HEK293 (cell line): ENCODE data around the gene HSPB2.

Source experiments
- CTCF ChIA-PET: fragments of 350-600 bp; formaldehyde crosslinking; extraction: SDS; loops from one replicate; lab custom pipeline; 2021; ENCODE audit warnings: antibody characterized with exemption; lab: Yijun Ruan, JAX
- POLR2A ChIA-PET: fragments of 300-600 bp; formaldehyde crosslinking; extraction: SDS; loops from one replicate; lab custom pipeline; 2020; ENCODE audit warnings: antibody characterized with exemption, inconsistent platforms; lab: Yijun Ruan, JAX
- H3K27ac ChIP-seq: fragments of 200-500 bp; sonication (Bioruptor generic); 2 replicates; pipeline ENCODE4 v1.5.1; 2014; ENCODE audit warnings: low read depth, low read length, control low read depth, inconsistent platforms; ENCODE audit errors: extremely low read depth
- H3K36me3 ChIP-seq, 2 experiments: fragments of 200-500 bp in 1 of 2; sonication (Bioruptor generic) in 1 of 2; 1 replicate in 1 of 2; 2 replicates in 1 of 2; pipeline ENCODE4 v1.5.1; 2014 to 2017; ENCODE audit warnings: inconsistent platforms in 2 of 2, low read length in 2 of 2; ENCODE audit not compliant: control insufficient read depth in 2 of 2, insufficient read depth in 1 of 2
- H3K4me1 ChIP-seq: fragments of 200-500 bp; sonication (Bioruptor generic); 2 replicates; pipeline ENCODE4 v1.5.1; 2014; ENCODE audit warnings: mild to moderate bottlenecking, low read length, inconsistent platforms; ENCODE audit not compliant: control insufficient read depth, insufficient read depth
- H3K4me3 ChIP-seq: 2 replicates; pipeline ENCODE4 v1.5.1; 2011; ENCODE audit warnings: low read depth, mild to moderate bottlenecking, control low read depth, low read length, moderate library complexity
- H3K9me3 ChIP-seq: fragments of 200-500 bp; sonication (Bioruptor generic); 2 replicates; pipeline ENCODE4 v1.5.1; 2014; ENCODE audit warnings: low read depth, low read length, inconsistent platforms; ENCODE audit not compliant: control insufficient read depth, insufficient read depth
- FEZF1 ChIP-seq: fragments of 450-650 bp; formaldehyde crosslinking; IDR thresholded peaks from 2 replicates; pipeline ENCODE4 v1.5.1; 2016; ENCODE audit warnings: missing biosample characterization, missing genetic modification characterization
- GLIS2 ChIP-seq: fragments of 450-650 bp; formaldehyde crosslinking; IDR thresholded peaks from 2 replicates; pipeline ENCODE4 v1.5.1; 2016; ENCODE audit warnings: missing biosample characterization, missing genetic modification characterization
- KLF9 ChIP-seq: fragments of 450-650 bp; formaldehyde crosslinking; IDR thresholded peaks from 2 replicates; pipeline ENCODE4 v1.5.1; 2016; ENCODE audit warnings: missing biosample characterization, missing genetic modification characterization, low read depth
- OSR2 ChIP-seq: fragments of 450-650 bp; formaldehyde crosslinking; IDR thresholded peaks from 2 replicates; pipeline ENCODE4 v1.5.1; 2016; ENCODE audit warnings: missing biosample characterization, missing genetic modification characterization
- ZBTB1 ChIP-seq: fragments of 450-650 bp; formaldehyde crosslinking; IDR thresholded peaks from 2 replicates; pipeline ENCODE4 v1.5.1; 2016; ENCODE audit warnings: missing biosample characterization, missing genetic modification characterization
- ZFP41 ChIP-seq: fragments of 450-650 bp; formaldehyde crosslinking; IDR thresholded peaks from 2 replicates; pipeline ENCODE4 v1.5.1; 2016; ENCODE audit warnings: missing biosample characterization, missing genetic modification characterization, borderline replicate concordance
- ZIC2 ChIP-seq: fragments of 450-650 bp; formaldehyde crosslinking; IDR thresholded peaks from 2 replicates; pipeline ENCODE4 v1.5.1; 2016; ENCODE audit warnings: missing biosample characterization, missing genetic modification characterization
- ZNF155 ChIP-seq: fragments of 450-650 bp; formaldehyde crosslinking; IDR thresholded peaks from 2 replicates; pipeline ENCODE4 v1.5.1; 2016; ENCODE audit warnings: missing biosample characterization, missing genetic modification characterization
- ZNF350 ChIP-seq: fragments of 450-650 bp; formaldehyde crosslinking; IDR thresholded peaks from 2 replicates; pipeline ENCODE4 v1.5.0; 2017; ENCODE audit warnings: missing biosample characterization, mild to moderate bottlenecking, missing genetic modification characterization
- ZNF366 ChIP-seq: fragments of 450-650 bp; formaldehyde crosslinking; conservative IDR thresholded peaks from 2 replicates; pipeline ENCODE4 v1.5.1; 2016; ENCODE audit warnings: missing biosample characterization, missing genetic modification characterization
- ZNF404 ChIP-seq: fragments of 450-650 bp; formaldehyde crosslinking; IDR thresholded peaks from 2 replicates; pipeline ENCODE4 v1.5.1; 2017; ENCODE audit warnings: missing biosample characterization, missing genetic modification characterization
- ZNF423 ChIP-seq: fragments of 450-650 bp; formaldehyde crosslinking; IDR thresholded peaks from 2 replicates; pipeline ENCODE4 v1.5.1; 2016; ENCODE audit warnings: missing biosample characterization, missing genetic modification characterization
- ZNF48 ChIP-seq: fragments of 450-650 bp; formaldehyde crosslinking; IDR thresholded peaks from 2 replicates; pipeline ENCODE4 v1.5.1; 2016; ENCODE audit warnings: missing biosample characterization, missing genetic modification characterization
- ZNF624 ChIP-seq: fragments of 450-650 bp; formaldehyde crosslinking; IDR thresholded peaks from 2 replicates; pipeline ENCODE4 v1.5.1; 2017; ENCODE audit warnings: missing biosample characterization, missing genetic modification characterization
- ZNF792 ChIP-seq: fragments of 450-650 bp; formaldehyde crosslinking; IDR thresholded peaks from 2 replicates; pipeline ENCODE4 v1.5.1; 2016; ENCODE audit warnings: missing biosample characterization, missing genetic modification characterization
- ZSCAN23 ChIP-seq: fragments of 450-650 bp; formaldehyde crosslinking; IDR thresholded peaks from 2 replicates; pipeline ENCODE4 v1.5.1; 2016; ENCODE audit warnings: missing biosample characterization, missing genetic modification characterization
- TF ChIP-seq, protein P1 (sequence below): fragments of 450-650 bp; formaldehyde crosslinking; IDR thresholded peaks from 2 replicates; pipeline ENCODE4 v1.5.1; 2016; ENCODE audit warnings: missing biosample characterization, missing genetic modification characterization
- TF ChIP-seq, protein P2 (sequence below): fragments of 450-650 bp; formaldehyde crosslinking; IDR thresholded peaks from 2 replicates; pipeline ENCODE4 v1.5.1; 2017; ENCODE audit warnings: missing biosample characterization, missing genetic modification characterization
- TF ChIP-seq, protein P3 (sequence below): fragments of 450-650 bp; formaldehyde crosslinking; IDR thresholded peaks from 2 replicates; pipeline ENCODE4 v1.5.1; 2016; ENCODE audit warnings: missing biosample characterization, missing genetic modification characterization, borderline replicate concordance
- TF ChIP-seq, protein P4 (sequence below): fragments of 450-650 bp; formaldehyde crosslinking; IDR thresholded peaks from 2 replicates; pipeline ENCODE4 v1.5.1; 2016; ENCODE audit warnings: missing biosample characterization, missing genetic modification characterization
- TF ChIP-seq, protein P5 (sequence below): fragments of 450-650 bp; formaldehyde crosslinking; IDR thresholded peaks from 2 replicates; pipeline ENCODE4 v1.5.1; 2016; ENCODE audit warnings: missing biosample characterization, missing genetic modification characterization
- TF ChIP-seq, protein P6 (sequence below): fragments of 450-650 bp; formaldehyde crosslinking; IDR thresholded peaks from 2 replicates; pipeline ENCODE4 v1.5.1; 2017; ENCODE audit warnings: missing biosample characterization, missing genetic modification characterization

The HSPB2 gene

DNA sequence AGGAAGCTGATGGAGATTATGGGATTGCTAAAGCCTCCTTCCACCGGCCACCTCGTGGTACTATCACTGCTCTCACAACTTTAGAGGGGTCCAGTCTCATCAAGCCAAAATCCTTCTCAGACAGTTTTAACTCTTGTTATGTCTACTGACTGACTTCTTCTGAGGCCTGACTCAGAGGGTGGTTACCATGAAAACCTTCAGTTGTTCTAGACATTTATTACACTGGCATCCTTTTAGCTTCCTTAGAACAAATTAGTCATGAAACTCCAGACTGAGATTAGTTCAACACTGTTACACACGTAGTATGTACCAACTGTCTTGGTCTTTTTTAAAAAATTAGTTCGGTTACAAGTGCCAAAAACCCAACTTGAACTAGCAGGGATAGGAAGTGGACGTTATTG lies 32.1 kb downstream of the HSPB2 start (continued):
- TF ChIP-seq ZNF155 (no peak), ZNF366 (tag by site-specific recombination) (no peak), ZBTB1 (tag by site-specific recombination) (no peak), ZNF624 (no peak), ZNF792 (no peak), GLIS2 (tag by site-specific recombination) (no peak), OSR2 (tag by site-specific recombination) (no peak)

DNA sequence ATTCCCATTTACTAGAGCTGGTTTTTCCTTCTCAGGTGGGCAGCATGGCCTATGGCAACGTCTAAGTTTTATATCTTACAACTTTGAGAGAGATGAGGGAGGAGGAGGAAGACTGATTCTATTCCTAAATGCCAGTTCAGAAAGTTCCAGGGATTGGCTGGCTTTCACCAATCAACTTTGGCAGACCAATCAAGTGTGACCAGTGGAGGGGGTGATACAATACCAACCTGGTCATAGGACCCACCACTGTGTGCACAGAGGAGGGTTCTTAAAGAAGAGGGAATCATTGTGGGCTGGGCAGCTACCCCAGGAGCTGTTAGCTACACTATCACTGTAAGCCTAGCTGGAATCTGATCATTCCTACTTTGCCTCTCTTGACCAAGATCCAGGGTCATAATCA lies 32.7 kb downstream of the HSPB2 start:
- Histone ChIP-seq H3K36me3 (no peaks in the 10 kb centered on the region), H3K9me3 (no peaks in the 10 kb centered on the region), H3K27ac (no peak overlapping the region), H3K4me3 (no peak overlapping the region), H3K4me1 (no peaks in the 10 kb centered on the region)
- no peak for TF ChIP-seq ZNF155
- TF ChIP-seq, protein P1, sequence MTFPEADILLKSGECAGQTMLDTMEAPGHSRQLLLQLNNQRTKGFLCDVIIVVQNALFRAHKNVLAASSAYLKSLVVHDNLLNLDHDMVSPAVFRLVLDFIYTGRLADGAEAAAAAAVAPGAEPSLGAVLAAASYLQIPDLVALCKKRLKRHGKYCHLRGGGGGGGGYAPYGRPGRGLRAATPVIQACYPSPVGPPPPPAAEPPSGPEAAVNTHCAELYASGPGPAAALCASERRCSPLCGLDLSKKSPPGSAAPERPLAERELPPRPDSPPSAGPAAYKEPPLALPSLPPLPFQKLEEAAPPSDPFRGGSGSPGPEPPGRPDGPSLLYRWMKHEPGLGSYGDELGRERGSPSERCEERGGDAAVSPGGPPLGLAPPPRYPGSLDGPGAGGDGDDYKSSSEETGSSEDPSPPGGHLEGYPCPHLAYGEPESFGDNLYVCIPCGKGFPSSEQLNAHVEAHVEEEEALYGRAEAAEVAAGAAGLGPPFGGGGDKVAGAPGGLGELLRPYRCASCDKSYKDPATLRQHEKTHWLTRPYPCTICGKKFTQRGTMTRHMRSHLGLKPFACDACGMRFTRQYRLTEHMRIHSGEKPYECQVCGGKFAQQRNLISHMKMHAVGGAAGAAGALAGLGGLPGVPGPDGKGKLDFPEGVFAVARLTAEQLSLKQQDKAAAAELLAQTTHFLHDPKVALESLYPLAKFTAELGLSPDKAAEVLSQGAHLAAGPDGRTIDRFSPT (tag by site-specific recombination), result no peak
- TF ChIP-seq ZNF48 (tag by site-specific recombination), result no peak
- no peak for TF ChIP-seq ZNF350 (tag by site-specific recombination)
- ChIA-PET POLR2A (no interaction called here), CTCF (interaction anchor here (0.6 to 1.6 kb wide), 2 partner anchors 18 kb away, joined by 5 read pairs; no protein-coding TSS in a partner anchor)

DNA sequence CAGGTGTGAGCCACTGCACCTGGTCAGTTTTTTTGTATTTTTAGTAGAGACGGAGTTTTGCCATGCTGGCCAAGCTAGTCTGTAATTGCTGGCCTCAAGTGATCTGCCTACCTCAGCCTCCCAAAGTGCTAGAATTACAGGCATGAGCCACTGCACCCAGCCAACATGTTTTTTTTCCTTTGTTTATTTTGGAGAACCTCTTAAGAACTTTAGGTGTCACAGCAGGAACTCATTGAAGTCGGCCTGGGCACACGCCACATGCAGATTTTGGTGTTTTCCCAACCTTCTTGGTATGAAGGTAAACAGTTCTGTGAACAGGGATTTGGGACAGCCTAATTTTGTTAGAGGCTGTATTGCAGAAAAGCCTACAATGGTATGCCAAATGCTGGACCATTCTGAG lies 34.0 kb downstream of the HSPB2 start:
- ChIA-PET POLR2A (no interaction called here), CTCF (interaction anchor here (0.7 kb wide), 1 partner anchor 11 kb away, joined by 3 read pairs; no protein-coding TSS in a partner anchor)
- H3K27ac ChIP-seq, result no peak overlapping the region
- no peaks in the 10 kb centered on the region for H3K9me3 ChIP-seq
- H3K4me1 ChIP-seq, result no peaks in the 10 kb centered on the region
- no peaks in the 10 kb centered on the region for H3K36me3 ChIP-seq
- no peak overlapping the region for H3K4me3 ChIP-seq
- TF ChIP-seq, protein P2, sequence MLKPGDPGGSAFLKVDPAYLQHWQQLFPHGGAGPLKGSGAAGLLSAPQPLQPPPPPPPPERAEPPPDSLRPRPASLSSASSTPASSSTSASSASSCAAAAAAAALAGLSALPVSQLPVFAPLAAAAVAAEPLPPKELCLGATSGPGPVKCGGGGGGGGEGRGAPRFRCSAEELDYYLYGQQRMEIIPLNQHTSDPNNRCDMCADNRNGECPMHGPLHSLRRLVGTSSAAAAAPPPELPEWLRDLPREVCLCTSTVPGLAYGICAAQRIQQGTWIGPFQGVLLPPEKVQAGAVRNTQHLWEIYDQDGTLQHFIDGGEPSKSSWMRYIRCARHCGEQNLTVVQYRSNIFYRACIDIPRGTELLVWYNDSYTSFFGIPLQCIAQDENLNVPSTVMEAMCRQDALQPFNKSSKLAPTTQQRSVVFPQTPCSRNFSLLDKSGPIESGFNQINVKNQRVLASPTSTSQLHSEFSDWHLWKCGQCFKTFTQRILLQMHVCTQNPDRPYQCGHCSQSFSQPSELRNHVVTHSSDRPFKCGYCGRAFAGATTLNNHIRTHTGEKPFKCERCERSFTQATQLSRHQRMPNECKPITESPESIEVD (tag by site-specific recombination), result peak; percentile 93
- no peak for TF ChIP-seq ZFP41 (tag by site-specific recombination)
- TF ChIP-seq, protein P3, sequence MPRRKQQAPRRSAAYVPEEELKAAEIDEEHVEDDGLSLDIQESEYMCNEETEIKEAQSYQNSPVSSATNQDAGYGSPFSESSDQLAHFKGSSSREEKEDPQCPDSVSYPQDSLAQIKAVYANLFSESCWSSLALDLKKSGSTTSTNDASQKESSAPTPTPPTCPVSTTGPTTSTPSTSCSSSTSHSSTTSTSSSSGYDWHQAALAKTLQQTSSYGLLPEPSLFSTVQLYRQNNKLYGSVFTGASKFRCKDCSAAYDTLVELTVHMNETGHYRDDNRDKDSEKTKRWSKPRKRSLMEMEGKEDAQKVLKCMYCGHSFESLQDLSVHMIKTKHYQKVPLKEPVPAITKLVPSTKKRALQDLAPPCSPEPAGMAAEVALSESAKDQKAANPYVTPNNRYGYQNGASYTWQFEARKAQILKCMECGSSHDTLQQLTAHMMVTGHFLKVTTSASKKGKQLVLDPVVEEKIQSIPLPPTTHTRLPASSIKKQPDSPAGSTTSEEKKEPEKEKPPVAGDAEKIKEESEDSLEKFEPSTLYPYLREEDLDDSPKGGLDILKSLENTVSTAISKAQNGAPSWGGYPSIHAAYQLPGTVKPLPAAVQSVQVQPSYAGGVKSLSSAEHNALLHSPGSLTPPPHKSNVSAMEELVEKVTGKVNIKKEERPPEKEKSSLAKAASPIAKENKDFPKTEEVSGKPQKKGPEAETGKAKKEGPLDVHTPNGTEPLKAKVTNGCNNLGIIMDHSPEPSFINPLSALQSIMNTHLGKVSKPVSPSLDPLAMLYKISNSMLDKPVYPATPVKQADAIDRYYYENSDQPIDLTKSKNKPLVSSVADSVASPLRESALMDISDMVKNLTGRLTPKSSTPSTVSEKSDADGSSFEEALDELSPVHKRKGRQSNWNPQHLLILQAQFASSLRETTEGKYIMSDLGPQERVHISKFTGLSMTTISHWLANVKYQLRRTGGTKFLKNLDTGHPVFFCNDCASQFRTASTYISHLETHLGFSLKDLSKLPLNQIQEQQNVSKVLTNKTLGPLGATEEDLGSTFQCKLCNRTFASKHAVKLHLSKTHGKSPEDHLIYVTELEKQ (tag by site-specific recombination), result no peak
- peak; percentile 80 for TF ChIP-seq ZIC2 (tag by site-specific recombination)
- TF ChIP-seq, protein P4, sequence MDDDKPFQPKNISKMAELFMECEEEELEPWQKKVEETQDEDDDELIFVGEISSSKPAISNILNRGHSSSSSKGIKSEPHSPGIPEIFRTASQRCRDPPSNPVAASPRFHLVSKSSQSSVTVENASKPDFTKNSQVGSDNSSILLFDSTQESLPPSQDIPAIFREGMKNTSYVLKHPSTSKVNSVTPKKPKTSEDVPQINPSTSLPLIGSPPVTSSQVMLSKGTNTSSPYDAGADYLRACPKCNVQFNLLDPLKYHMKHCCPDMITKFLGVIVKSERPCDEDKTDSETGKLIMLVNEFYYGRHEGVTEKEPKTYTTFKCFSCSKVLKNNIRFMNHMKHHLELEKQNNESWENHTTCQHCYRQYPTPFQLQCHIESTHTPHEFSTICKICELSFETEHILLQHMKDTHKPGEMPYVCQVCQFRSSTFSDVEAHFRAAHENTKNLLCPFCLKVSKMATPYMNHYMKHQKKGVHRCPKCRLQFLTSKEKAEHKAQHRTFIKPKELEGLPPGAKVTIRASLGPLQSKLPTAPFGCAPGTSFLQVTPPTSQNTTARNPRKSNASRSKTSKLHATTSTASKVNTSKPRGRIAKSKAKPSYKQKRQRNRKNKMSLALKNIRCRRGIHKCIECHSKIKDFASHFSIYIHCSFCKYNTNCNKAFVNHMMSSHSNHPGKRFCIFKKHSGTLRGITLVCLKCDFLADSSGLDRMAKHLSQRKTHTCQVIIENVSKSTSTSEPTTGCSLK (tag by site-specific recombination), result no peak
- no peak for TF ChIP-seq KLF9 (tag by site-specific recombination)
- peak; percentile 74 for TF ChIP-seq OSR2 (tag by site-specific recombination)
- TF ChIP-seq ZNF350 (tag by site-specific recombination), result no peak
- no peak for TF ChIP-seq ZNF404 (tag by site-specific recombination)
- TF ChIP-seq ZNF423, result no peak
- TF ChIP-seq, protein P5, sequence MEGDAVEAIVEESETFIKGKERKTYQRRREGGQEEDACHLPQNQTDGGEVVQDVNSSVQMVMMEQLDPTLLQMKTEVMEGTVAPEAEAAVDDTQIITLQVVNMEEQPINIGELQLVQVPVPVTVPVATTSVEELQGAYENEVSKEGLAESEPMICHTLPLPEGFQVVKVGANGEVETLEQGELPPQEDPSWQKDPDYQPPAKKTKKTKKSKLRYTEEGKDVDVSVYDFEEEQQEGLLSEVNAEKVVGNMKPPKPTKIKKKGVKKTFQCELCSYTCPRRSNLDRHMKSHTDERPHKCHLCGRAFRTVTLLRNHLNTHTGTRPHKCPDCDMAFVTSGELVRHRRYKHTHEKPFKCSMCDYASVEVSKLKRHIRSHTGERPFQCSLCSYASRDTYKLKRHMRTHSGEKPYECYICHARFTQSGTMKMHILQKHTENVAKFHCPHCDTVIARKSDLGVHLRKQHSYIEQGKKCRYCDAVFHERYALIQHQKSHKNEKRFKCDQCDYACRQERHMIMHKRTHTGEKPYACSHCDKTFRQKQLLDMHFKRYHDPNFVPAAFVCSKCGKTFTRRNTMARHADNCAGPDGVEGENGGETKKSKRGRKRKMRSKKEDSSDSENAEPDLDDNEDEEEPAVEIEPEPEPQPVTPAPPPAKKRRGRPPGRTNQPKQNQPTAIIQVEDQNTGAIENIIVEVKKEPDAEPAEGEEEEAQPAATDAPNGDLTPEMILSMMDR (tag by site-specific recombination), result no peak
- TF ChIP-seq, protein P6, sequence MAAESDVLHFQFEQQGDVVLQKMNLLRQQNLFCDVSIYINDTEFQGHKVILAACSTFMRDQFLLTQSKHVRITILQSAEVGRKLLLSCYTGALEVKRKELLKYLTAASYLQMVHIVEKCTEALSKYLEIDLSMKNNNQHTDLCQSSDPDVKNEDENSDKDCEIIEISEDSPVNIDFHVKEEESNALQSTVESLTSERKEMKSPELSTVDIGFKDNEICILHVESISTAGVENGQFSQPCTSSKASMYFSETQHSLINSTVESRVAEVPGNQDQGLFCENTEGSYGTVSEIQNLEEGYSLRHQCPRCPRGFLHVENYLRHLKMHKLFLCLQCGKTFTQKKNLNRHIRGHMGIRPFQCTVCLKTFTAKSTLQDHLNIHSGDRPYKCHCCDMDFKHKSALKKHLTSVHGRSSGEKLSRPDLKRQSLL (tag by site-specific recombination), result no peak
- TF ChIP-seq FEZF1, result 0 out of 2 replicates have a peak, but pooled peaks have one; percentile 38
- TF ChIP-seq ZSCAN23, result no peak
